Right atrium auricular region (tissue), 2 donors: ENCODE results near the gene PRR11. TPM values are rescaled to one million over a fixed set of nuclear protein-coding genes. Genes with fewer than 3 reads are reported as not detected.

Source experiments
- DNase-seq: peaks from one replicate; pipeline ENCODE4 v3.0.0-alpha.2; 2019; ENCODE audit warnings: low spot score
- H3K27ac ChIP-seq, 2 donors: fragments of 200-600 bp; sonication (generic); 1 replicate in 1 of 2; 2 replicates in 1 of 2; pipeline ENCODE4 v1.5.1; 2016 to 2019
- H3K27me3 ChIP-seq, 2 donors: fragments of 200-600 bp; sonication (generic); one replicate each; pipeline versions ENCODE4 v1.5.1 to v1.6.0; 2017 to 2019
- H3K36me3 ChIP-seq: fragments of 200-600 bp; sonication (generic); one replicate; pipeline ENCODE4 v1.5.1; 2016
- H3K4me1 ChIP-seq, 2 donors: fragments of 200-600 bp; sonication (generic); one replicate each; pipeline versions ENCODE4 v1.5.1 to v1.6.0; 2017 to 2019
- H3K4me3 ChIP-seq, 2 donors: fragments of 200-600 bp; sonication (generic); 1 replicate in 1 of 2; 2 replicates in 1 of 2; pipeline ENCODE4 v1.5.1; 2017 to 2019; ENCODE audit warnings: mild to moderate bottlenecking in 1 of 2, moderate library complexity in 1 of 2
- H3K9me3 ChIP-seq, 2 donors: fragments of 200-600 bp; sonication (generic); one replicate each; pipeline ENCODE4 v1.5.1; 2019
- total RNA-seq, 2 donors: library from RNA; depleted of rRNA; stranded (reverse); fragments of >200 nt; gene quantifications; one replicate each; pipeline ENCODE4 v1.1.0, GENCODE V29; 2016
- TF ChIP-seq, protein P1 (sequence below), 2 donors: fragments of 200-600 bp; sonication (generic); IDR thresholded peaks; one replicate each; pipeline ENCODE4 v1.5.1; 2019; ENCODE audit warnings: antibody characterized with exemption in 2 of 2

Gene PRR11
- total RNA-seq, 2 donors from 2014 or later: 0.79 to 1.5 TPM

DNA sequence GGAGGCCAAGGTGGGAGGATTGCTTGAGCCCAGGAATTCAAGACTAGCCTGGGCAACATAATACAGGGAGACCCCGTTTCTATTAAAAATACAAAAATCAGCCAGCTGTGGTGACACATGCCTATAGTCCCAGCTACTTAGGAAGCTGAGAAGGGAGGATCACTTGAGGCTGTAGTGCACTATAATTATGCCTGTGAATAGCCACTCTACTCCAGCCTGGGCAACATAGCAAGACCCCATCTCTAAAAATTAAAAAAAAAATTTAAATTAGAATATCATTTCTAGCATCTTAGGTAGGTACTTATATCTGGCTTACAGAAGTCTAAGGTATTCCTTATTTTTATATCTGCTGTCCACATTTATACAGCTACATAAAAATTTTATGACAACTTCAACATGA, 46.8 kb downstream of the PRR11 start:
- no peaks in the 10 kb centered on the region for H3K4me1 ChIP-seq
- H3K27ac ChIP-seq: no peak overlapping the region
- no peaks in the 10 kb centered on the region for H3K9me3 ChIP-seq
- TF ChIP-seq, protein P1, sequence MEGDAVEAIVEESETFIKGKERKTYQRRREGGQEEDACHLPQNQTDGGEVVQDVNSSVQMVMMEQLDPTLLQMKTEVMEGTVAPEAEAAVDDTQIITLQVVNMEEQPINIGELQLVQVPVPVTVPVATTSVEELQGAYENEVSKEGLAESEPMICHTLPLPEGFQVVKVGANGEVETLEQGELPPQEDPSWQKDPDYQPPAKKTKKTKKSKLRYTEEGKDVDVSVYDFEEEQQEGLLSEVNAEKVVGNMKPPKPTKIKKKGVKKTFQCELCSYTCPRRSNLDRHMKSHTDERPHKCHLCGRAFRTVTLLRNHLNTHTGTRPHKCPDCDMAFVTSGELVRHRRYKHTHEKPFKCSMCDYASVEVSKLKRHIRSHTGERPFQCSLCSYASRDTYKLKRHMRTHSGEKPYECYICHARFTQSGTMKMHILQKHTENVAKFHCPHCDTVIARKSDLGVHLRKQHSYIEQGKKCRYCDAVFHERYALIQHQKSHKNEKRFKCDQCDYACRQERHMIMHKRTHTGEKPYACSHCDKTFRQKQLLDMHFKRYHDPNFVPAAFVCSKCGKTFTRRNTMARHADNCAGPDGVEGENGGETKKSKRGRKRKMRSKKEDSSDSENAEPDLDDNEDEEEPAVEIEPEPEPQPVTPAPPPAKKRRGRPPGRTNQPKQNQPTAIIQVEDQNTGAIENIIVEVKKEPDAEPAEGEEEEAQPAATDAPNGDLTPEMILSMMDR (IDR thresholded peaks at IDR 0.05): no peak
- DNase-seq: no peak
- H3K36me3 ChIP-seq: no peaks in the 10 kb centered on the region
- no peak overlapping the region for H3K4me3 ChIP-seq
- no peaks in the 10 kb centered on the region for H3K27me3 ChIP-seq

GRCh38 chr17:59219370-59219769, 63.8 kb downstream of the PRR11 start:
- no peaks in the 10 kb centered on the region for H3K9me3 ChIP-seq
- no peaks in the 10 kb centered on the region for H3K27me3 ChIP-seq
- peaks cover 6% of the 10 kb centered on the region for H3K36me3 ChIP-seq
- DNase-seq: no peak
- H3K4me1 ChIP-seq: peaks cover 0 to 4% of the 10 kb centered on the region in 2 donors
- TF ChIP-seq, protein P1 (IDR thresholded peaks at IDR 0.05): no peak
- no peak overlapping the region for H3K4me3 ChIP-seq
- no peak overlapping the region for H3K27ac ChIP-seq

DNA sequence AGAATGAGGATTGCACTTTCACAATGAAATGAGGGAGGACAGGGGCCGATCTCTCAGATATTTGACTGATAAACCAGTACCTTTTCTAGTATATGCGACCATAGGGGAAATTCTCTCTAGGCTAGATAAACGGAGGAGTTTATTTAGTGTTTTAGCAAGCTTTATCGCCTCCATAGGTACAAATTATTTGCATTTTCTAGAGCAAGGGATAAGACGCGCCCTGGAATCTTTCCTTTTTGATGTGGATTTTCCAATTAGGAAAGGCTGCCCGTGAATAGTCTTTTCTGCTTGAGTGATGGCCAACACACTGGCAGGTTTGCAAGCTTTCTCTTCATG, 64.4 kb downstream of the PRR11 start:
- TF ChIP-seq, protein P1 (IDR thresholded peaks at IDR 0.05): no peak
- H3K36me3 ChIP-seq: peaks cover under 1% of the 10 kb centered on the region
- no peak for DNase-seq
- peak overlapping the region; percentile 74 to 76 for H3K4me3 ChIP-seq
- H3K27me3 ChIP-seq: no peaks in the 10 kb centered on the region
- H3K27ac ChIP-seq: no peak overlapping the region
- peaks cover 0 to 3% of the 10 kb centered on the region in 2 donors for H3K4me1 ChIP-seq
- no peaks in the 10 kb centered on the region for H3K9me3 ChIP-seq

DNA sequence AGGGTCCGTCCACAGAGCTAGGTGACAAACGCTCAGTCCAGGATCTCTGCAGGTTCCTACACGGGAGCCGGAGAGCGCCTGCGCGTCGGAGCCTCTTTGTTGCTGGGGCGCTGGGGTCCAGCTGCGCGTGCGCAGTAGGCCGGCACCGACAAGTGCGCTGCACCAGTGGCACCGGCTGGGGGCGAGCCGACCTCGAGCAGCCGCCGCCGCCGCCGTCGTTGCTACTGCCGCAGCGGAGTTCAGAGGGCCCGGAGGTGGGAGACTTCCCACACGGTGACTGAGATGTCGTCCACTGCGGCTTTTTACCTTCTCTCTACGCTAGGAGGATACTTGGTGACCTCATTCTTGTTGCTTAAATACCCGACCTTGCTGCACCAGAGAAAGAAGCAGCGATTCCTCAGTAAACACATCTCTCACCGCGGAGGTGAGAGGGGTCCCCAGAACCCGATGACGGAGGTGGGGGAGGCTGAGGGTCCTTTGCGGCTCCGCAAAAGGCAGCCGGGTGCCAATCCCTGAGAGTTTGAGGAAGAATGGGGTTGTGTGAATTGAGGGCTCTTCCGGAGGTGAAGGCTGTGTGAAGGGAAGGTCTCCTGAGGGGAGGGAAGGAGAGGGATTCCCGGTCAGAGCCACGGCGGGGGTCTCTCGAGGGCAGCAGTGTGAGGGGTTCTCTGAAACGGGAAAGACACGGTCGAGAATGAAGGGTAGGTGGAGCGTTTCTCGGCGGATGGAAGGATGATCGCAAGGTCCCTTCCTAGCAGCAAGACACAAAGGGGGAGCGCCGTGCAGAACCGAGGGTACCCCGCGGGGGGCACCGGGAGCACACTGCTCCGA, 65.0 kb downstream of the PRR11 start, which contains the start of gene GDPD1:
Gene GDPD1, plus strand, starts transcription at position 184 of the 831 bp plus-strand sequence. Its CDS starts 99 bp downstream, at position 283.
- TF ChIP-seq, protein P1 (IDR thresholded peaks at IDR 0.05): peak; percentile 55 to 86
- Histone ChIP-seq H3K27me3 (no peaks in the 10 kb centered on the region), H3K27ac (peak within 1 kb of the TSS; percentile 74 to 79), H3K4me1 (peaks cover 0 to 3% of the 10 kb centered on the region in 2 donors), H3K36me3 (no peaks in the 10 kb centered on the region), H3K9me3 (no peaks in the 10 kb centered on the region), H3K4me3 (peak within 1 kb of the TSS; percentile 74 to 76)
- peak; percentile 92 for DNase-seq

DNA sequence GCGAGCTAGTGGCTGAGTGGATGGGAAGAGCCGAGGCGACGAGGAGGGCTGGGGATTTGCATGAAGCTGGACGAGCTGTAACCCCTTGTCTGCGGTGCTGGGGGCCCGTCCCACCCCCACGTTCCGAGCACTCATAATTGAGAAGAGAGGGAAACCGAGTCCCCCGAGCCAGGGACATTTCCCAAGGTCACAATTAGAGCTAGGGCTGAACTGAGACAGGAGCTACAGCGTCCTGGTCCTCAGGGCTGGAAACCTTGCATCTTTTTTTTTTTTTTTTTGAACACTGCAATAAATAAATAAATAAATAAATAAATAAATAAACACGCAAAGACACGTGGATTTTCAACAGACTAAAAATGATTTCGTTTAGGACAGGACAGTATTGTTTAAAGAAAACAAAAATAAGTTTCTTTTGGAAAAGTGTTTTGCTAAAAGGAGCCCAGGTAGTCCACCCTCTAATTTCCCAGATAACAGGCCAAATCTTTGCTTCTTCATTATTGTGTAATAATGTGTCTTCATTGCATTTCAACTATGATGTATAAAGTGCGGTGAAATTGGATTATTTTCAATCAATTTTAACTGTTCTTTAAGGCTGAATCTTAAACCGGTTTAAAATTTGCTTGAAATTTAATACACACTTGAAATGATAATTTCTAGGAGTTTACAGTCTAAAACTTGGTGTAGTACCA, 65.8 kb downstream of the PRR11 start:
- Histone ChIP-seq H3K9me3 (no peaks in the 10 kb centered on the region), H3K4me3 (peak overlapping the region; percentile 74 to 76), H3K27me3 (no peaks in the 10 kb centered on the region), H3K36me3 (no peaks in the 10 kb centered on the region), H3K4me1 (peaks cover 0 to 3% of the 10 kb centered on the region in 2 donors), H3K27ac (peak overlapping the region; percentile 74 to 79)
- TF ChIP-seq, protein P1 (IDR thresholded peaks at IDR 0.05): no peak
- DNase-seq: no peak
